GM23248 (cell line): Measurements from ENCODE around the gene CPNE2. TPM values are rescaled to one million over a fixed set of nuclear protein-coding genes. Genes with fewer than 3 reads are reported as not detected.
"Not testable (repeated sequence)": the region's sequence is repeated elsewhere in the genome, so short reads cannot be mapped to it uniquely, and the experiment has no call there.

Source experiments
- DNase-seq: peaks from one replicate; pipeline ENCODE4 v3.0.0-alpha.2; 2015
- H2AFZ ChIP-seq: fragments of 200-600 bp; sonication (generic); 2 replicates; pipeline ENCODE4 v1.6.1; 2016; ENCODE audit warnings: antibody characterized with exemption
- H3F3A ChIP-seq: fragments of 200-600 bp; sonication (generic); 2 replicates; pipeline ENCODE4 v1.6.1; 2016; ENCODE audit warnings: mild to moderate bottlenecking, antibody characterized with exemption, mixed run types; ENCODE audit not compliant: insufficient read depth
- H3K27ac ChIP-seq: fragments of 200-600 bp; sonication (generic); 2 replicates; pipeline ENCODE4 v1.5.1; 2016; ENCODE audit warnings: mild to moderate bottlenecking
- H3K27me3 ChIP-seq: fragments of 200-600 bp; sonication (generic); replicated peaks from 2 replicates; pipeline ENCODE4 v1.6.1; 2016; ENCODE audit warnings: mild to moderate bottlenecking; ENCODE audit not compliant: insufficient read depth
- H3K36me3 ChIP-seq: fragments of 200-600 bp; sonication (generic); 2 replicates; pipeline ENCODE4 v1.6.1; 2016; ENCODE audit warnings: low read depth, mild to moderate bottlenecking
- H3K4me1 ChIP-seq: fragments of 200-600 bp; sonication (generic); 2 replicates; pipeline ENCODE4 v1.6.1; 2016; ENCODE audit warnings: mild to moderate bottlenecking; ENCODE audit not compliant: insufficient read depth
- H3K4me2 ChIP-seq: fragments of 200-600 bp; sonication (generic); one replicate; pipeline ENCODE4 v1.6.1; 2016; ENCODE audit warnings: mild to moderate bottlenecking; ENCODE audit not compliant: unreplicated experiment
- H3K4me3 ChIP-seq: fragments of 200-600 bp; sonication (generic); 2 replicates; pipeline ENCODE4 v1.5.1; 2016; ENCODE audit warnings: mild to moderate bottlenecking
- H3K79me2 ChIP-seq: fragments of 200-600 bp; sonication (generic); 2 replicates; pipeline ENCODE4 v1.6.1; 2016; ENCODE audit warnings: mild to moderate bottlenecking; ENCODE audit not compliant: insufficient read depth
- H3K9ac ChIP-seq: fragments of 200-600 bp; sonication (generic); 2 replicates; pipeline ENCODE4 v1.6.1; 2016; ENCODE audit warnings: mild to moderate bottlenecking
- H3K9me2 ChIP-seq: fragments of 200-600 bp; sonication (generic); 2 replicates; pipeline ENCODE4 v1.6.1; 2016; ENCODE audit warnings: mixed run types, mild to moderate bottlenecking, moderate library complexity; ENCODE audit not compliant: insufficient read depth
- H3K9me3 ChIP-seq: fragments of 200-600 bp; sonication (generic); one replicate; pipeline ENCODE4 v1.6.1; 2017; ENCODE audit warnings: low read depth
- H4K20me1 ChIP-seq: fragments of 200-600 bp; sonication (generic); 2 replicates; pipeline ENCODE4 v1.6.0; 2016; ENCODE audit not compliant: insufficient read depth
- EZH2 ChIP-seq: fragments of 200-600 bp; sonication (generic); IDR thresholded peaks from 2 replicates; pipeline ENCODE4 v1.6.1; 2018; ENCODE audit warnings: antibody characterized with exemption, mild to moderate bottlenecking; ENCODE audit not compliant: insufficient read depth, poor library complexity, severe bottlenecking
- EZH2phosphoT487 ChIP-seq: fragments of 200-600 bp; sonication (generic); IDR thresholded peaks from 2 replicates; pipeline ENCODE4 v1.6.1; 2018; ENCODE audit warnings: antibody characterized with exemption, moderate library complexity, mild to moderate bottlenecking, low read depth; ENCODE audit not compliant: insufficient read depth
- WGBS, 2 experiments: methylation state at CpG; one replicate each; pipeline ENCODE4 v1.1.6; 2015 to 2017; ENCODE audit warnings: low lambda C conversion rate in 2 of 2, low coverage in 1 of 2; ENCODE audit errors: missing lambda C conversion rate in 2 of 2; 5-methylcytosine and 5-hydroxymethylcytosine counted together
- in situ Hi-C: fragments of 300-500 bp; cut with MboI; formaldehyde crosslinking; loops from 2 replicates; pipeline ENCODE4 v1.15.0; 2020
- polyA plus RNA-seq: library from polyadenylated mRNA; unstranded; fragments of >200 nt; fragmentation: Nextera tagmentation; extraction: Ambion mirVana; gene quantifications from 2 replicates; pipeline ENCODE4 v1.2.1, GENCODE V29; 2016
- total RNA-seq: library from RNA; depleted of rRNA; stranded (reverse); fragments of >200 nt; shearing (Covaris generic); gene quantifications from 2 replicates; pipeline ENCODE4 v1.2.3, GENCODE V29; 2014

Gene CPNE2
- total and polyA plus RNA-seq, 2 experiments from 2014 or later, result 9.0 to 13.9 TPM

DNA sequence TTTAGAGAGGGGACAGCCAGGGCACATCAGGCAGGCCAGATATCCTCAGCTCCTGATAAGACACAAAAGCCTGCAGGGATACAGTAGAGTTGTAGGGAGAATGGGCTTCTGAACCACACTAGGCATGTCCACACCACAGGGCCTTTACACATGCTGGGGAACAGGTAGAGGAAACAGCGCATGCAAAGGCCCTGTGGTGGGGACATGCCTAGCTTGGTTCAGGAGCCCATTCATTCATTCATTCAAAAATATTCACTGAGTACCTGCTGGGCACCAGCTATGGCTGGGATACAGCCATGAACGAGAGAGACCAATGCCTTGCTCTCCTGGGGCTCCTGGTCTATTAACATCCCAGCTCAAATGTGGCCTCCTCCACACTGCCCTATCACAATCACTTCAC lies 4.4 kb downstream of the CPNE2 start:
- Histone ChIP-seq H3K9ac (no peak overlapping the region), H3F3A (0 out of 2 replicates have a peak, but pooled peaks cover 2% of the 10 kb centered on the region), H3K4me1 (0 out of 2 replicates have a peak, but pooled peaks cover 6% of the 10 kb centered on the region), H3K9me2 (no peaks in the 10 kb centered on the region), H3K27me3 (no peaks in the 10 kb centered on the region), H2AFZ (no peak overlapping the region), H3K27ac (no peak overlapping the region), H3K79me2 (no peaks in the 10 kb centered on the region), H3K4me3 (no peak overlapping the region), H3K9me3 (no peaks in the 10 kb centered on the region), H4K20me1 (no peaks in the 10 kb centered on the region), H3K4me2 (no peak overlapping the region), H3K36me3 (no peaks in the 10 kb centered on the region)
- no peak for DNase-seq
- in situ Hi-C loops, result no loop called here
- 94 to 95% methylated on average over 2 of the region's 2 CpGs for WGBS, 2 experiments
- TF ChIP-seq EZH2phosphoT487 (no peak), EZH2 (no peak)

- no peaks in the 10 kb centered on the region for H3K36me3 ChIP-seq
- no peaks in the 10 kb centered on the region for H3F3A ChIP-seq
- 0 out of 2 replicates have a peak, but pooled peaks cover 6% of the 10 kb centered on the region for H3K4me1 ChIP-seq
- H3K9ac ChIP-seq, result no peak overlapping the region
- no peak overlapping the region for H3K4me3 ChIP-seq
- H2AFZ ChIP-seq, result no peak overlapping the region
- no peaks in the 10 kb centered on the region for H3K9me3 ChIP-seq
- no peak for DNase-seq
- TF ChIP-seq EZH2, result no peak
- TF ChIP-seq EZH2phosphoT487, result no peak
- no peaks in the 10 kb centered on the region for H3K79me2 ChIP-seq
- no peaks in the 10 kb centered on the region for H3K27me3 ChIP-seq
- 90 to 95% methylated on average over 14 of the region's 14 CpGs for WGBS, 2 experiments
- in situ Hi-C loops, result no loop called here
- no peaks in the 10 kb centered on the region for H4K20me1 ChIP-seq
- no peak overlapping the region for H3K4me2 ChIP-seq
- no peaks in the 10 kb centered on the region for H3K9me2 ChIP-seq
- no peak overlapping the region for H3K27ac ChIP-seq
Measured at GRCh38 chr16:57098188-57098841, 5.9 kb downstream of the CPNE2 start.

GRCh38 chr16:57099965-57100364 lies 7.6 kb downstream of the CPNE2 start:
- WGBS, 2 experiments, result 56 to 62% methylated on average over 6 of the region's 6 CpGs
- DNase-seq, result peak; percentile 54

DNA sequence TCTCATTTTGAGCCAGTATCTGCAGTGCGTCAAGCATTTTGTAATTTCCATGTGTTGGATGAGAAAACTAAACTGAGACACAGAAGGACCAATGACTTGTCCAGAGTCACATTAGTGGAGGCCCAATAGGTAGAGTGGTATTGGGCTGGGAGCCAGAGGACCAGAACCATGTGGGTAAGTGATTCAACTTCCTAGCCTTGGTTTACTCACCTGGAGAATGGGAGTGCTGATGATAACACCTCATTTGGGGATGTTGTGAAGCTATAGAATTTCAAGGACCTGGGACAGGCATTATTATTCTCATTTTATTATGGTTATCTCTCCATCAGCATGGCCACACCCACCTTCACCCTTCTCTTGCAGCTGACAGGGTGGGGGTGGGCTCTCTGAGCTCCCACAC lies 8.1 kb downstream of the CPNE2 start:
- H3K27ac ChIP-seq, result no peak overlapping the region
- no peaks in the 10 kb centered on the region for H3K9me2 ChIP-seq
- no peaks in the 10 kb centered on the region for H3K79me2 ChIP-seq
- in situ Hi-C loops, result no loop called here
- no peaks in the 10 kb centered on the region for H3K36me3 ChIP-seq
- H3K4me1 ChIP-seq, result 0 out of 2 replicates have a peak, but pooled peaks cover 6% of the 10 kb centered on the region
- H3K4me3 ChIP-seq, result no peak overlapping the region
- WGBS, 2 experiments, result 100% methylated on average over 1 of the region's 1 CpG
- H3K27me3 ChIP-seq, result no peaks in the 10 kb centered on the region
- TF ChIP-seq EZH2, result no peak
- TF ChIP-seq EZH2phosphoT487, result no peak
- H3F3A ChIP-seq, result no peaks in the 10 kb centered on the region
- no peak for DNase-seq
- H3K9ac ChIP-seq, result no peak overlapping the region
- H2AFZ ChIP-seq, result no peak overlapping the region
- no peak overlapping the region for H3K4me2 ChIP-seq
- H3K9me3 ChIP-seq, result no peaks in the 10 kb centered on the region
- H4K20me1 ChIP-seq, result no peaks in the 10 kb centered on the region

More at GRCh38 chr16:57099965-57100364, 7.6 kb downstream of the CPNE2 start:
- H3K4me1 ChIP-seq, H3K4me2 ChIP-seq, H2AFZ ChIP-seq, H4K20me1 ChIP-seq, H3F3A ChIP-seq, H3K4me3 ChIP-seq, H3K9me3 ChIP-seq, H3K9ac ChIP-seq, H3K9me2 ChIP-seq, H3K27me3 ChIP-seq, H3K36me3 ChIP-seq, H3K27ac ChIP-seq, in situ Hi-C loops, H3K79me2 ChIP-seq: not testable (repeated sequence)
